GM19239 (cell line): Measurements from ENCODE around the gene MOSMO.
A peak's percentile ranks its signal among the peaks of the same experiment; 100 is the strongest.

Experiments used
- DNase-seq: peaks from one replicate; pipeline ENCODE4 v3.0.0; 2011; ENCODE audit warnings: low spot score; ENCODE audit not compliant: insufficient read length
- FAIRE-seq: peaks from 2 replicates; lab custom pipeline; 2011; peaks lifted over from hg19 to GRCh38; lab: Jason Lieb, UNC

MOSMO gene

DNA sequence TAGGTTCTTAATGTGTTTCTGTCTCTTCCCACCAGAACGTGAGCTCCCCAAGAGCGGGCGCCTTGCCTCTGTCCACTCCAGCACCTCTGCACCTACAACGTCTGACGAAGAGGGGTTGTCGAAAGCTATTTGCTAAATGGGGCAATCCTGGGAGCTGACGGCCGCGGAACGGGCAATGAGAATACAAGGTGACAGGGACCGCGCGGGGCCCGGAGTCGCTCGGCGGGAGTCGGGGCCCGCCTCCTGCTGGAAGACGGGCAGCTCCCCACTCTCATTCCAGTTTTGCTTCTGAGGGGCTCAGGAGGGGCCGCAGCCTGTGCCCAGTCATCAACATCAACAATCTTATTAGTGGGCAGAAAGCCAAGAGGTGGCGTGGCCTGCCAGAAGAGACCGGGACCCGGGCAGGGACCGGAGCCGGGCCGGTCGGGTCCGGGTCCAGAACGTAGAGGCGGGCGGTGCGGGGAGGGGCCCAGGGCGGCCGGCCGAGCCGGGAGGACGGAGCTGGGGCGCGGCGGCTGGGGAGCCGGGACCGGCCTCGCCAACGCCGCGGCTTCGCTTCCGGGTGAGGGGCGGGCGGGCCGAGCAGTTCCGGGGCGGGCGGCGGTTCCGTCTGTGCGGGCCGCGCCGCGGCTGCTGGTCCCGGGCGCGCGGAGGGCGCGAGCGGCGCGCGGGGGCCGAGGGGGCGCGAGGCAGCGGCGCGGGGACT, at the start of gene MOSMO:
MOSMO (plus strand) TSS at position 603 of the 706 bp plus-strand sequence. CDS start 191 bp downstream, outside the sequence.
- FAIRE-seq (no peak), DNase-seq (peak; percentile 85)

DNA sequence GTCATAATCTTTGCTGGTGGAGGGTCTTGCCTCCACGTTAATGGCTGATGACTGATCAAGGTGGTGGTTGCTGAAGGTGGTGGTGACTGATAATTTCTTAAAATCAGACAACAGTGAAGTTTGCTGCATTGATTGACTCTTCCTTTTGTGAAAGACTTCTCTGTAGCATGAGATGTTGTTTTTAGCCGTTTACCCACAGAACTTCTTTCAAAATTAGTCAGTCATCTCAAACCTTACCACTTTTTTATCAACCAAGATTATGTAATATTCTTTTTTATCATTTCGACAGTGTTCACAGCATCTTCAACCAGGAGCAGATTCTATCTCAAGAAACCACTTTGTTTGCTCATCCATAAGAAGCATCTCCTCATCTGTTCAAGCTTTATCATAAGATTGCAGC, 48.9 kb upstream of the MOSMO start:
- peak; percentile 61 for FAIRE-seq
- no peak for DNase-seq

DNA sequence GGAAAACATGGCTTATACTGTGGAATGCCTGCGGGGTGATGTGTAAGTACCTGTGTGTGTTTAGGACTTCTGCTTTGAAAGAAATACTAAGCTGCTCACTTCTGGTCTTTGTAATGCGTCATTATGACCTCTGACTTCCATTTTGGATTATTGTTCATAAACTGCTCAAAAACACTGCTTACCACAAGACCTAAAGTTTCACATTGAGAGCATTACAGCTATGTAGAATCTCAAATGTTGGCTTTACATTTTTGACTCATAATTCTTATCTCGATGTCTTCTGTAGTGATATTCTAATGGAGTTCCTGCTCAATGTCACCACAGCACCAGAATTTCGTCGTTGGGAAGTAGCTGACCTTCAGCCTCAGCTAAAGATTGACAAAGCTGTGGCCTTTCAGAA, 45.4 kb upstream of the MOSMO start:
- DNase-seq (no peak), FAIRE-seq (no peak)

DNA sequence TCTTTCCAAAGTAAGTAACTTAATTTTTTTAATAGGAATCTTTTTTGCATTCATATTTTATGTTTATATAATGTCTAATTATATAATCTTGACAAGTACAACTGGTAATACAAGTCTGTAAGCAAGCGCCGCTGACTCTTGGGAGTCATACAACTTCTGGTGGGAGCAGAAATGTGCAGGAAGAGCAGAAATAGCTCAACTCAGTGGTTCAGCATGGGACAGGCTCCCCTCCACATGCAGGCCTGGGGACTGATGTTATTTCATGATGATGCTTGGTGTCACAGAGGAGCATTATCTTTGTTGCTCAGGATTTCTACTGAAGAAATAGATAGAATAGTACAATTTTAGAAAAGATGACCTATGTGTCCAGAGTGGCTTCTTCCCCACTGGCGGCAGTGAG, 44.0 kb upstream of the MOSMO start:
- FAIRE-seq (no peak), DNase-seq (no peak)

DNA sequence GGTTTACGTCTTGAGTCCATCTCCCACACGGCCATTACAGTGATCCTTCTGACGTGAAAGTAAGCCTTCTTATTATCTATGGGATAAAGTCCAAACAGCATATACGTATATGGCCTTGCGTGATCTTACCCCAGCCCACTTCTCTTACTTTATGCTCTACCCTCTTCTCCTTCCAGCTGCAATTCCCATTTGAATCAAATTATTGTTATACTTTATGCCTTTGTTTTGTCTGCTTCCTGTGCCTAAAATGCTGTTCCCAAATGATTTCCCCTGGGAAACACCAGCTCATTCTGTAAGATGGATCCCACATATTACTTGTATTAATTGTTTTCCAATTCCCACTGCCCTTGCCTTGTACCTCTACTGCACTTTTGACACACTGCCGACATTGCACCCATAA, 43.6 kb upstream of the MOSMO start:
- no peak for FAIRE-seq
- DNase-seq = no peak

DNA sequence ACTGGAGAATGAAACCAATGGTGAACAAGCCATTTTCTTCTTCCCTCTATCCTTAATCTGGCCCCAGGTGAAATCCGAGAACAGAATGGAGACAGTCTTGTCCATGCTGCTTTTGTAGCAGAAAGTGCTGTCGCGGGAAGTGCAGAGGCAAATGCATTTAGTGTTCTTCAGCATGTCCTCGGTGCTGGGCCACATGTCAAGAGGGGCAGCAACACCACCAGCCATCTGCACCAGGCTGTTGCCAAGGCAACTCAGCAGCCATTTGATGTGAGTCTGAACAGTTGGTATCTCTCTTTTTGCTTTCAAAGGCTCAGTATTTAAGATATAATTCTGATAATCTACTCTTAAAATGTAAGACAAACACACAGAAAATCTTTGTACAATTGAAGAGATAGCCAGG, 36.1 kb upstream of the MOSMO start:
- no peak for DNase-seq
- no peak for FAIRE-seq

DNA sequence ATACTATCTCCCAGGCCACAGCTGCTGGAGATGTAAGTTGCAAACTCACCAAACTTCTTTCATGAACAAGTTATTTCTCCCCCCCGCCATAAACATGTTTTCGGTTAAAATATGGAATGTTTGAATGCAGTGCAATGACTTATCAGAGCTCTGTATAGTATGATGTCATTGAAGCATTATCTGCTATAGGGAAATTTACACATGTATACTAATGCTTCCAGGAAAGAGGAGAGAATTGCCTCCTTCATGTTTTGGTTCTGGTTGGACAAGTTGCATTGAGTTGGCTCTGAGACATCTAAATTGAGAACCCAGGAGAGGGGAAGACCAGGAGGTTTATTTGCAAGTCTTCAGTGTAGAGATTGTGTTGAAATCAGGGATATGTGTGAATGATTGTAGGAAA, 34.0 kb upstream of the MOSMO start:
- FAIRE-seq (no peak), DNase-seq (no peak)

DNA sequence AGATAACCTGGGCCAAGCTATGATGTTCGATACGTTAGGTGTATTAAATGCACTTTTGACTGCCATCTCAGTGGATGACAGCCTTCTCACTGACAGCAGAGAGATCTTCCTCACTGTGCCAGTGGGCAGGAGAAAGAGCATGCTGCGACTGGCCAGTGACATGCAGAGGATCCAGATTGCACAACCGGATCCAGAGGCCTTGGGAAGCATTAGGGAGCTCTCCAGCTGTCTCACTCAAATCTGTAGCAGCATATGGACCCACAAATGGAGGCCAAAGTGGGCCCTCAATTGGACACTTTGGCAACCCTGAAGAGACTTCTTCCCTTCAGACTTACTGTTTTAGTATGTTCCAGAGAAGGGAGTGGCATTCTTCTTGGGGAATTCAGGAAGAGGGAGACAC, 27.9 kb upstream of the MOSMO start:
- DNase-seq = no peak
- no peak for FAIRE-seq

DNA sequence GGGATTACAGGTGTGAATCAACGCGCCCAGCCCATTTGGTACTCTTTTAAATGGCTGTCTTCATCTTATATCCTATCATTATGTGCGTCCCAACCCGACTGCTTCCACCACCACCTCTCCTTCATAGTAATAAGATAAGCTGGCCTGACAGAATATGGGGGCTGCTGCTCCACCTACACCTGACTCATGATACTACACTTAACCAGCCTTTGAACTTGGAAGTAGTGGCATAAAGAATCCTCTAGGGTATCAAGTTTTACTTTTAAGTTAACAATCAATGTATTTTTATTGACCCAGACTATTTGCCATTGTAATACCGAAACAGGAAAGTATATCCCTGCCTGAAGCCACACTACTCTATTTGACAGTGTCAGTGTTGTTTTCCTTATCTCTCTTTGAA, 25.8 kb upstream of the MOSMO start:
- DNase-seq (no peak), FAIRE-seq (no peak)

DNA sequence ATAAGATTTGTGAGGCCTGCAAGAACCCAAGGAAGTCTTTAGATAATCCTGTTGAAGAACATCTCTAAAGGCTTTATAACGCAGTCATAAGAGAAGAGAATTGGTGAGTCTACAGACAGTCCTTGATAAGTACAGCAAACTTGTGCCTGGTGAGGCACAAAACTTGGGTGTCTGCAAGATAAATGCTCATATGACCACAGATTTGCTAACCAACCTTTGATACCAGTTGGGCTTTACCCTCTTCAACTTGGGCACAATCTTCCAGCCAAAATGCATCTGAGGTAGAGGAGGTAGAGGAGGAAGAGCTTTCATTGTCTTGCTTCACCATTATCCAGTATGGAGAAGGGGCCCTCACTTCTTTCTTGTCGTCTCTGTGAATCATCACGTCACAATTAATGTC, 23.8 kb upstream of the MOSMO start:
- FAIRE-seq = no peak
- DNase-seq = no peak

DNA sequence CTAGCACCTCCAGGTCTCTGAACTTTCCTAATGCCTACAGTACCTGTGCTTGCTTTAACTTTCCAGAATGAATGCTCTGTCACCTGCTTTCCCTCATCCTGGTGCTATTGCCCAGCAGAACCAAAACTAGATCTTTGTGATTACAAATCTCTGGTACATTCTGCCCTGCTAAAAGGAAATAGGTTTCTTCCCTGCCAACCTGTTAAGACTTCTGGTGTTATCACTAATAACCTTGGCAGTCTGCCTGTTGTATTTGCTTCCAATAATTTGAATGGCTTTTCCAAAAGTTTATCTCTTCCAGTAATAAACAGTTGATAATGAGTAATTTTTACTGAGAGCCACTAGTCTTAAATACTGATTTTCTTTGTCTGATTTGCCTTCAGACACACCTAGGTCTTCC, 22.4 kb upstream of the MOSMO start:
- FAIRE-seq (no peak), DNase-seq (no peak)

DNA sequence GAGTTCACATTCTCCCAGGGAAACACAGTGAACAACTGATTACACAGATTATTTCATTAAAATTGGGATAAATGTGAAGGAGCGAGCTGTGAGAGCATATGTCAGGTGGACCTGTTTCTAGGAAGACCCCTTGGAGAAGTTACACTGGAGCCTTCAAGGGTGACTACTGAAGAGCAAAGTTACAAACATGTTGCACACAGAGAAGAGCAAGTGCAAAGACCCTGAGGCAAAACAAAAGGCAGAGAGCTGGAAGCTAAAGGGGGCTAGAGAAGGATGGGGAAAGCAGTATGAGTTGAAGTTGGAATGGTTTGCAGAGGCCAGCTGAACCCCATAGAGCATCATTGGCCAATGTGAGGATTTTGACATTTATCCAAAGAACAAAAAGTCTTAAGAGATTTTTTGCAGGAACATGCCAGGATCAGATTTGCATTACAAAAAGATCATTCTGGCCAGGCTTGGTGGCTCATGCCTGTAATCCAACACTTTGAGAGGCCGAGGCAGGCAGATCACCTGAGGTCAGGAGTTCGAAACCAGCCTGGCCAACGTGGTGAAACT, 21.1 kb upstream of the MOSMO start:
- no peak for DNase-seq
- no peak for FAIRE-seq

DNA sequence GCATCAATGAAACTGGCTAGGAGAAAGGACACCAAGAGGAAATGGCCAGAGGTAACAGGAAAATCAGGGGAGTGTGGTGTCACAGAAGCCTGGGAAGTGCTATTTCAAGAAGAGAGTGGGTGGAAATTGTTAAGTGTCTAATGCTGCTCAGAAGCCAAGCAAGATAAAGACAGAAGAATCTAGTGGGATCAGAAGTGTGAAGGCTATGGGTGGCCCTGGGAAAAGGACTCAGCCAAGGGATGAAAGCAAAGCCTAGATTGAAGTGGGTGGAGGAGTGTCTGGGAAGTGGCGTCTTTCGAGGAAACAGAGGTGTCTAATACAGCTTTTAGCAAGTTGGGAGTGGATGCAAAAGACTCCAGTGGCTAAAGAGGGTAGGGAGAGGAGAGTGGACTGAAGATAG, 20.4 kb upstream of the MOSMO start:
- DNase-seq (no peak), FAIRE-seq (no peak)

DNA sequence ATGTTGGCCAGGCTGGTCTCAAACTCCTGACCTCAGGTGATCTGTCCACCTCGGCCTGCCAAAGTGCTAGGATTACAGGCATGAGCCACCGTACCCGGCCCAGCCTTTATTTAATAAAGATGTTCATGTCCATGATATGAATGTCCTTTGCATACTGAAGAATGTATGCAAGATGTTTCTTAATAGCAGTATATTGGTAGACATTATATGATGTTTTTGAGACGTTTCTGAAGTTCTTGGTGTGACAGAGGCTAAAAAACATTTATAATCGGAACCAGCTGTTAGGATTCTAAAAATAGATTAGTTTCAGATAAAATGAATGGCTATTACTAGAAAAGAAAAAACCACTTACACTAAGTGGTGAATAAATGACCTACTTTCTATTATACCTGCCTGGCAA, 18.8 kb upstream of the MOSMO start:
- DNase-seq (no peak), FAIRE-seq (no peak)

DNA sequence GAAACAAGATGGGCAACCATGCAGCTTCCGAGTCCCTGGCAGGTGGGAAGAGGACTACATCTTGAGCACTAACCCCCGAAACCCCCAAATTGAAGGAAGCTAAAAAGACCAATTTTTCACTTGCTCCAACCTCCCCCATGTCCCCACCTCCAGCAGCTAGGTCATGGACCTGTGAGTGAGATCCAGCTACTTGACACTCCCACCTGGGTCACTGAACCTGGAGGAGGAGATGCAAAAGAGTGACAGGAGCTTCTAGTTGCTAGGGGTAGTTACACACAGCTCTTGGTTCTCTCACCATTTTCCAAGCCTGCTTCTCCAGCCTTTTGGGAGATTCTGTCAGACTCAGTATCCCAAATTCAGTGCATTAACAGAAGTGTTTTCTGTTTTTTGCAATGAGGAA, 18.2 kb upstream of the MOSMO start:
- FAIRE-seq = no peak
- no peak for DNase-seq

DNA sequence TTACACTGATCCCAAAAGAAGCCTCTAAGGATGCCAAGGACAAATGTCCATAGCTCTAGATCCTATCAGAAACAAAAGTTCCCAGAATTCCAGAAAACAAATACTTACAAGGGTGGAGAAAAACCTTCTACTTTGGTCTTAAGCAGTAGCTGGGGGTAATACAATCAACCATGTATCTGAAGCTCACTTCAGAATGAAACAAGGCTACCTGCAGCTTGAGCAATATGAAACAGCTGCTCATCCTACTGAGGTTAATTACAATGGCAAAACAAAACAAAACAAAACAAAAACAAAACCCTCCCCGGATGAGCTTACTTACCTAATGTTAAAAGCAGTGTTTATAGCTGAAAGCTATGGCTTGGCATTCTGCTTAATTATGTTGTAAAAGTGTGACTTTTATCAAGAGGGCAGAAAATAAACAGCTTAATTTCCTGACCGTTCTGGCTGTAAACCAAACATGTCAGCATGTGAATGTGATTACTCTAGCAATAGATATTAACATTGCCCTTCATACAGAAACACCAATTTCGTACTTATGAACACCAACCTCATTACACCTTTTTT, 17.4 kb upstream of the MOSMO start:
- DNase-seq (no peak), FAIRE-seq (no peak)

DNA sequence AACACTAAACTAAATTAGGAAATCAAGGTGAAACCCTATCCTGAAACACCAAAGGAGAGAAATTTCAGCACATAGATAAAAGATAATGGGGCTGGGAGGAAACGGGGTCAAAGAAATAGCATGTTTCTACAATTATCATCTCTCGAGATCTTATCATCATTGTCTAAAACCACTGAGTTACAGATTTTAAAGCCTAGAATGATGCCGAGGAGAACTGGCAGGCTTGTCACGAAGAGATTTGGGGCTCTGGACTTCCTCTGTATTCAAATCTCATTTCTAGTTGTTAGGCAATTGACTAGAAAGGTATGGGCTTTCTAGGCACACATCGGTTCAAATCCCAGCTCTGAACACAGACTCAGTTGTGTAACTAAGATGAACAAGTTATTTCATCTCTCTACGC, 16.3 kb upstream of the MOSMO start:
- FAIRE-seq (no peak), DNase-seq (no peak)

DNA sequence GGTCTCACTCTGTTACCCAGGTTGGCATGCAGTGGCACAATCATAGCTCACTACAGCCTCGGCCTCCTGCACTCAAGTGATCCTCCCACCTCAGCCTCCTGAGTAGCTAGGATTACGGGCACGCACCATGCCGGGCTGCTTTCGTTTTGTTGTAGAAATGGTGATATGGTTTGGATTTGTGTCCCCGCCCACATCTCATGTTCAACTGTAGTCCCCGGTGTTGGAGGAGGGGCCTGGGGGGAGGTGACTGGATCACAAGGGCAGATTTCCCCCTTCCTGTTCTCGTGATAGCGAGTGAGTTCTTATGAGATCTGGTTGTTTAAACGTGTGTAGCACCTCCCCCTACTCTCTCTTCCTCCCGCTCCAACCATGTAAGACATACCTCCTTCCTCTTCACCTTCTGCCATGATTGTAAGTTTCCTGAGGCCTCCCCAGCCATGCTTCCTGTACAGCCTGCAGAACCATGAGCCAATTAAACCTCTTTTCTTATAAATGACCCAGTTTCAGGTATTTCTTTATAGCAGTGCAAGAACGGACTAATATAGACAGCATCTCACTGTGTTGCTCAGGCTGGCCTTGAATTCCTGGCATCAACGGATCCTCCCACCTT, 12.9 kb upstream of the MOSMO start:
- FAIRE-seq = no peak
- DNase-seq = no peak

DNA sequence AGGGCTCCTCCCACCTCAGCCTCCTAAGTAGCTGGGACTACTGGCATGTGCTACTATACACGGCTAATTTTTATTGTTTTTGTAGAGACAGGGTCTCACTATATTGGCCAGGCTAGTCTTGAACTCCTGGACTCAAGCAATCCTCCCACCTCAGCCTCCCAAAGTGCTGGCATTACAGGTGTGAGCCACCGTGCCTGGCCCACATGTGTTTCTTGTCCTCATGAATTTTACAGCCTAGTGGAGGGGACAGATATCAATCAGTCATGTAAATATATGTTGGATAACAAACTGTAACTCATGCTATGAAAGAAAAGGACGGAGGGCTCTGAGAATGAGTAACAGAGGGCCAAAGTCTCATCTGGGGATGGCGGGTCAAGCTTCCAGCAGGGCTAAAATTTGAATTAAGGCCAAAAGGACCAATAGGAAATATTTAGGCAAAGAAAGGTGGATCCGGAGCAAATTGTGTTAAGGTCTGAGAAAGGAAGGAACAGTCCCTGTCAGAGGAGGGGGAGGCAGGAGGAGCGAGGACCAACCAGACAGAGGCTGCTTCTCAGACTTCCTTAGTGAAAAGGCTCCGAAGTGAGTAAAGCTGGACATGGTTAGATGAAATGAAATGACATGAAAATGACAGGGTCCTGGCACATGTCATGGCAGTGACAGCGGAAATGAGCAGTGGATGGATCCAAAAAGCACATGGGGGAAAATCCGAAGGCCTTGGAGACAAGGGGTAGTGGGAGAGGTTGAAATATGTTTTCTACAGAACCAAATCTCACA, 10.8 kb upstream of the MOSMO start:
- DNase-seq (no peak), FAIRE-seq (no peak)

DNA sequence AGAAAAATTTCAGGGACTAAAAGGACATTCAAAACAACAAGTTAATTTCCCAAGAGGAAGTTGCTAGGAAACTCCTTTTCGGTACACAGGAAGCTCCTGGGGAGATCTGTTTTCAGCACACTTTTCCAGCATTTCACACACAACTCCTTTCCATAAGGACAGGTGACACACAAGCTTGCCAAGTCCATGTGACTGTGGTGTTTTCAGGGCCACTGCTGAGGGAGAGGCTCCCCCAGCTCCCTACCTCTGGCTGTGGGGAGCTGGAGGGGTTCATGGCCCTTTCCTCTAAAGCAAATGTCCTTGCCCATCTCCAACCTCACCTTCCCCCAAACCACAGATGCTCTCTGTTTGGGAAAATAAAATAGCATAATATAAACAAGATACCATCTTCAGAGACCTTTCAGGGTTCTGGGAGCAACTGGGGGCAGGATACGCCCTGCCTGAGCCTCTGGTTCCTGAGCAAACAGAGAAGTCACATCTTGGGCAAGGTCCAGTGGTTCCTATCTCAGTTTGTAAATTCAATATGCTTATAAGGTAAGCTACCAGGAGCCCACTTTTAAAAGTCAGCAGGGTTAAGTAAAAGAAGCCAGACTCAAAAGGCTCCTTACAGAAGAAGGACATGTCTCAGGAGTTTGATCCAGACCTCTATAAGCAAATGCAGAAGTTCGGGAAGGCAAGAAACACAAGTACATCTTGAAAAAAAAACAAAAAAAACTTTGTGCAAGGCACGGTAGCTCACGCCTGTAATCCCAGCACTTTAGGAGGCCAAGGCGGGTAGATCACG, 10.0 kb upstream of the MOSMO start:
- FAIRE-seq (no peak), DNase-seq (no peak)
